ENCODE data around the gene FOXG1.

- TF ChIP-seq POLR2AphosphoS5 (IDR thresholded peaks at IDR 0.05; ENCODE audit: insufficient read depth in 1 of 2, low read depth in 1 of 2), result no peak
- no peak for TF ChIP-seq POLR2A (IDR thresholded peaks at IDR 0.05)
These were observed 6.8 kb upstream of the FOXG1 start for GRCh38 chr14:28759653-28760313.

Measured in vagina (tissue), 2 donors.